ENCODE data around the gene DUSP19. TPM values are rescaled to one million over a fixed set of nuclear protein-coding genes. Genes with fewer than 3 reads are reported as not detected.

DUSP19 gene
- total and polyA plus RNA-seq, 3 experiments from 2014 or later, result 0.76 to 3.6 (median 3.5) TPM

- H3K4me3 Mint-ChIP-seq, result no peak overlapping the region
- POLR2A ChIA-PET, result no interaction called here
- Histone ChIP-seq H3K4me1 (ENCODE audit: insufficient read depth, low read length) (no peaks in the 10 kb centered on the region), H3K27me3 (ENCODE audit: insufficient read depth, low read length, poor library complexity, severe bottlenecking) (no peaks in the 10 kb centered on the region), H3K27ac (ENCODE audit: low read depth, low read length) (no peak overlapping the region), H3K9me3 (ENCODE audit: low read length) (no peaks in the 10 kb centered on the region), H3K36me3 (ENCODE audit: insufficient read depth, low read length) (no peaks in the 10 kb centered on the region), H3K4me3 (ENCODE audit: low read length) (no peak overlapping the region)
- H3K9me3 Mint-ChIP-seq, result no peaks in the 10 kb centered on the region
- no peaks in the 10 kb centered on the region for H3K4me1 Mint-ChIP-seq
- no peak for DNase-seq
- peaks cover 15 to 55% of the 10 kb centered on the region in 2 donors for H3K27me3 Mint-ChIP-seq
- CTCF ChIA-PET, result no interaction called here
- H3K27ac Mint-ChIP-seq, result no peak overlapping the region
- H3K36me3 Mint-ChIP-seq, result no peaks in the 10 kb centered on the region
Measured at GRCh38 chr2:183057333-183057985, 21.1 kb upstream of the DUSP19 start.

DNA sequence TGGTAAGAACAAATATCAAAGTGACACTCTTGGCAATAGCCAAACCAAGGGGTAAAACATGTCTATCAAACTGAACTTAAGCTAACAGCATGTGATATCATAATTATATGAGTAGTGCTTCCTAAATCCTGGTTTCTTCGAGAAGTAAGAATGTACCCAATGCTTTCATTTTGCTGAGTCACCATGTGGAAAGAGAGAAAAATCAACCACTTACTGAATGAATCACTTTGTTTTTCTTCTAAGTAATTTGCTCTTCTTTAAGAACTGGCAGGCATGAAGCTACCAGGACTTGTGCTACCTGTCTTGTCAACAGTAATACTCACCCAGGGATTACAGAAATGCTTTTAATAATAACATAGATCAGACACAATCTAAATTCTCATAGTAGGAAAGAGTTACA, 19.0 kb upstream of the DUSP19 start:
- CTCF ChIA-PET, result no interaction called here

DNA sequence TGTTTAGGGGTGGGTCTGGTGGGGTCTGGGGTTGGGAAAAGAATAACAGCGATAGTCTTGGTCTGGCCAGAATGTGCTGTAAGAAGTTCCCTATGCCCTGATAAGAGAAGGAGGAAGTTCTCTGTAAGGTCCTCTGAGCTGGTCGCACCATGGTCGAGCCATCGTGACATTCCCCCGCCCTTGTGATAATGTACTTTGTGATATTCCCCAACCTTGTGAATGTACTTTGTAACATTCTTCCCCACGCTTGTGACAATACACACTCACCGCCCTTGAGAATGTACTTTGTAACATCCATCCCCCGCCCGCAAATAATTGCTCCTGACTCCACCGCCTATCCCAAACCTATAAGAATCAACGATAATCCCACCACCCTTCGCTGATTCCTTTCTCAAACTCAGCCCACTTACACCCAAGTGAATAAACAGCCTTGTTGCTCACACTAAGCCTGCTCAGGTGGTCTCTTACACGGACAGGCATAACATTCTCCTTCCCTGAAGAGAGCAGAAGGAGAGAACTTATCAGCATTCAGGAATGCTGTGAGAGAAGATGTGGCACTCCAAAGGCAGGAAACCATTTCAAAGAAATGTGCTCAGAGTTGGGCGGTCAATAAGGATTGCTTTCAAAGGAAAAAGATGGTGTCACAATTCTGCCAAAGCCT, 17.8 kb upstream of the DUSP19 start:
- DNase-seq, result no peak
- Histone ChIP-seq H3K4me3 (ENCODE audit: low read length) (no peak overlapping the region), H3K4me1 (ENCODE audit: insufficient read depth, low read length) (no peaks in the 10 kb centered on the region), H3K27ac (ENCODE audit: low read depth, low read length) (no peak overlapping the region), H3K9me3 (ENCODE audit: low read length) (no peaks in the 10 kb centered on the region), H3K36me3 (ENCODE audit: insufficient read depth, low read length) (no peaks in the 10 kb centered on the region), H3K27me3 (ENCODE audit: insufficient read depth, low read length, poor library complexity, severe bottlenecking) (no peaks in the 10 kb centered on the region)
- no peaks in the 10 kb centered on the region for H3K9me3 Mint-ChIP-seq
- H3K27me3 Mint-ChIP-seq, result peaks cover 16 to 52% of the 10 kb centered on the region in 2 donors
- ChIA-PET CTCF (no interaction called here), POLR2A (no interaction called here)
- no peaks in the 10 kb centered on the region for H3K4me1 Mint-ChIP-seq
- H3K36me3 Mint-ChIP-seq, result no peaks in the 10 kb centered on the region
- no peak overlapping the region for H3K4me3 Mint-ChIP-seq
- H3K27ac Mint-ChIP-seq, result no peak overlapping the region

More for the DNA sequence above, 19.0 kb upstream of the DUSP19 start:
- Histone ChIP-seq H3K4me1 (ENCODE audit: insufficient read depth, low read length) (no peaks in the 10 kb centered on the region), H3K27ac (ENCODE audit: low read depth, low read length) (no peak overlapping the region), H3K36me3 (ENCODE audit: insufficient read depth, low read length) (no peaks in the 10 kb centered on the region), H3K27me3 (ENCODE audit: insufficient read depth, low read length, poor library complexity, severe bottlenecking) (no peaks in the 10 kb centered on the region), H3K9me3 (ENCODE audit: low read length) (no peaks in the 10 kb centered on the region), H3K4me3 (ENCODE audit: low read length) (no peak overlapping the region)
- peaks cover 12 to 51% of the 10 kb centered on the region in 2 donors for H3K27me3 Mint-ChIP-seq
- DNase-seq, result no peak
- POLR2A ChIA-PET, result no interaction called here
- no peaks in the 10 kb centered on the region for H3K9me3 Mint-ChIP-seq
- H3K4me1 Mint-ChIP-seq, result no peaks in the 10 kb centered on the region
- H3K36me3 Mint-ChIP-seq, result no peaks in the 10 kb centered on the region
- no peak overlapping the region for H3K27ac Mint-ChIP-seq
- H3K4me3 Mint-ChIP-seq, result no peak overlapping the region

DNA sequence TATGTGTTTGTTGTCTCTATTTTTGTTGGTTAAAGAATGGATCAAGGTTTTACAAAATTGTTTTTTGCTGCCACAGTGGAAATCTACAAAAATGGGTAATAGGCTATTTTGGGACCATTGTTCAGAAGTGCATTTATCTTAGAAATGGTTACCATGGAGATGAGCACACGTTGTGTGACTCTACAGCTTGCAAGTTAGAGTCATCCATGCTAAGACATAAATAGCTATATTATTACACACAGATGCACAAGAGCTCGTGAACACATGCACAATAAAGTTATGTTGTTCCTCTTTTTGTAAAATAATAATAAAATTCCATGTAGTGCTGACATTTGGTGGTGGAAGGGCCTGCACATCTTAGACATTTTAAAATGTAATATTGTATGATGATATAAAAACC, 15.5 kb upstream of the DUSP19 start:
- no peak overlapping the region for H3K27ac ChIP-seq (ENCODE audit: low read depth, low read length)
- H3K4me1 Mint-ChIP-seq, result no peaks in the 10 kb centered on the region
- H3K4me3 ChIP-seq (ENCODE audit: low read length), result no peak overlapping the region
- H3K4me1 ChIP-seq (ENCODE audit: insufficient read depth, low read length), result no peaks in the 10 kb centered on the region
- no peaks in the 10 kb centered on the region for H3K9me3 ChIP-seq (ENCODE audit: low read length)
- CTCF ChIA-PET, result no interaction called here
- no peaks in the 10 kb centered on the region for H3K9me3 Mint-ChIP-seq
- peaks cover 20 to 52% of the 10 kb centered on the region in 2 donors for H3K27me3 Mint-ChIP-seq
- DNase-seq, result no peak
- H3K36me3 Mint-ChIP-seq, result no peaks in the 10 kb centered on the region
- H3K27ac Mint-ChIP-seq, result no peak overlapping the region
- POLR2A ChIA-PET, result no interaction called here
- H3K27me3 ChIP-seq (ENCODE audit: insufficient read depth, low read length, poor library complexity, severe bottlenecking), result no peaks in the 10 kb centered on the region
- no peaks in the 10 kb centered on the region for H3K36me3 ChIP-seq (ENCODE audit: insufficient read depth, low read length)
- no peak overlapping the region for H3K4me3 Mint-ChIP-seq

GRCh38 chr2:183068561-183068960, 10.0 kb upstream of the DUSP19 start:
- ChIA-PET POLR2A (no interaction called here), CTCF (interaction anchor here (1.1 kb wide), 1 partner anchor 39 kb away, joined by 3 read pairs; no protein-coding TSS in a partner anchor)
- H3K27ac Mint-ChIP-seq, result no peak overlapping the region
- no peaks in the 10 kb centered on the region for H3K9me3 ChIP-seq (ENCODE audit: low read length)
- no peak overlapping the region for H3K27ac ChIP-seq (ENCODE audit: low read depth, low read length)
- no peaks in the 10 kb centered on the region for H3K4me1 Mint-ChIP-seq
- H3K36me3 Mint-ChIP-seq, result no peaks in the 10 kb centered on the region
- no peaks in the 10 kb centered on the region for H3K4me1 ChIP-seq (ENCODE audit: insufficient read depth, low read length)
- peaks cover 22 to 39% of the 10 kb centered on the region in 2 donors for H3K27me3 Mint-ChIP-seq
- no peak overlapping the region for H3K4me3 ChIP-seq (ENCODE audit: low read length)
- DNase-seq, result no peak
- peak overlapping the region in 1 of 7 donors; percentile 44 for H3K4me3 Mint-ChIP-seq
- no peaks in the 10 kb centered on the region for H3K27me3 ChIP-seq (ENCODE audit: insufficient read depth, low read length, poor library complexity, severe bottlenecking)
- no peaks in the 10 kb centered on the region for H3K36me3 ChIP-seq (ENCODE audit: insufficient read depth, low read length)
- H3K9me3 Mint-ChIP-seq, result no peaks in the 10 kb centered on the region

DNA sequence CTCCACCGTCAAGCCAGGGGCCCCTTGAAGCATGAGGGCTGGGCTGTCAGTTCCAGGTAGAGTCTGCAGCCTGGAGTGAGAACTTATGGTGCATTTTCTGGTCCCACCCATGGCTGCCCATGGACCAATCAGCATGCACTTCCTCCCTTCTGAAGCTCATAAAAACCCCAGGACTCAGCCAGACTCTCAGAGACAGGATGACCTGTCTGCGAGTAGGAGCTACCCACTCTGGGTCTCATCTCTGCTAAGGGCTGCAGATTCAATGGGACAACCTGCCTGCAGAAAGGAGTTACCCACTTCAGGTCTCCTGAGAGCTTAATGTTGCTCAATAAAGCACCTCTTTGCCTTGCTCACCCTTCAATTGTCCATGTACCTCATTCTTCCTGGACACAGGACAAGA, 9.4 kb upstream of the DUSP19 start:
- Mint-ChIP-seq H3K9me3 (no peaks in the 10 kb centered on the region), H3K36me3 (no peaks in the 10 kb centered on the region), H3K4me3 (no peak overlapping the region), H3K4me1 (no peaks in the 10 kb centered on the region), H3K27ac (no peak overlapping the region), H3K27me3 (peaks cover 22 to 36% of the 10 kb centered on the region in 2 donors)
- ChIA-PET POLR2A (no interaction called here), CTCF (interaction anchor here (0.9 kb wide), 1 partner anchor 14 kb away, joined by 4 read pairs; no protein-coding TSS in a partner anchor)
- H3K9me3 ChIP-seq (ENCODE audit: low read length), result no peaks in the 10 kb centered on the region
- no peak for DNase-seq
- H3K36me3 ChIP-seq (ENCODE audit: insufficient read depth, low read length), result no peaks in the 10 kb centered on the region
- no peaks in the 10 kb centered on the region for H3K4me1 ChIP-seq (ENCODE audit: insufficient read depth, low read length)
- no peak overlapping the region for H3K27ac ChIP-seq (ENCODE audit: low read depth, low read length)
- H3K27me3 ChIP-seq (ENCODE audit: insufficient read depth, low read length, poor library complexity, severe bottlenecking), result no peaks in the 10 kb centered on the region
- no peak overlapping the region for H3K4me3 ChIP-seq (ENCODE audit: low read length)

- DNase-seq, result no peak
- H3K27ac ChIP-seq (ENCODE audit: low read depth, low read length), result no peak overlapping the region
- H3K9me3 ChIP-seq (ENCODE audit: low read length), result no peaks in the 10 kb centered on the region
- H3K27ac Mint-ChIP-seq, result no peak overlapping the region
- no peak overlapping the region for H3K4me3 ChIP-seq (ENCODE audit: low read length)
- H3K4me1 Mint-ChIP-seq, result no peaks in the 10 kb centered on the region
- H3K4me3 Mint-ChIP-seq, result no peak overlapping the region
- H3K9me3 Mint-ChIP-seq, result no peaks in the 10 kb centered on the region
- H3K36me3 Mint-ChIP-seq, result no peaks in the 10 kb centered on the region
- H3K36me3 ChIP-seq (ENCODE audit: insufficient read depth, low read length), result no peaks in the 10 kb centered on the region
- CTCF ChIA-PET, result interaction anchor here (1.3 kb wide), 1 partner anchor 8 kb away, joined by 4 read pairs; no protein-coding TSS in a partner anchor
- H3K27me3 ChIP-seq (ENCODE audit: insufficient read depth, low read length, poor library complexity, severe bottlenecking), result no peaks in the 10 kb centered on the region
- H3K27me3 Mint-ChIP-seq, result peaks cover 18 to 31% of the 10 kb centered on the region in 2 donors
- POLR2A ChIA-PET, result no interaction called here
- H3K4me1 ChIP-seq (ENCODE audit: insufficient read depth, low read length), result no peaks in the 10 kb centered on the region
Measured at GRCh38 chr2:183070942-183071844, 7.4 kb upstream of the DUSP19 start.

DNA sequence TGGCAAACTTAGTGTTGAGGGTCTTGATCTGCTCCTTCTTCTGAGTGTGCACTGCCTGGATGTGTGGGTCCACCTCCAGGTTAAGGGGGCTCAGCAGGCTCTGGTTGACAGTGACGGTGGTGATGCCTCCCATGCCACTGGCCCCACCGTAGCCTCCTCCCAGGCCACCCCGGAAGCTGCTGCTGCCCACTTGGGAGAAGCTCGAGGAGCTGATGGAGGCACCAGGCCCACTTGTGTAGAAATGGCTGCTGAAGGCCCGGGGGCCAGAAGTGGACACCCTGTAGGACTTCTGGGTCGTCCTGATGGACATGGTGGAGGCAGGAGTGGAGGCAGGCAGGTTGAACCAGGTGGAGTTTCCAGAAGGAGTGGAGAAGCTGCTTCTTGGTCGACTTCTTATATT, 6.4 kb upstream of the DUSP19 start:
- Histone ChIP-seq H3K4me1 (ENCODE audit: insufficient read depth, low read length) (no peaks in the 10 kb centered on the region), H3K27me3 (ENCODE audit: insufficient read depth, low read length, poor library complexity, severe bottlenecking) (no peaks in the 10 kb centered on the region), H3K27ac (ENCODE audit: low read depth, low read length) (no peak overlapping the region), H3K4me3 (ENCODE audit: low read length) (no peak overlapping the region), H3K36me3 (ENCODE audit: insufficient read depth, low read length) (no peaks in the 10 kb centered on the region), H3K9me3 (ENCODE audit: low read length) (no peaks in the 10 kb centered on the region)
- Mint-ChIP-seq H3K27me3 (peaks cover 13 to 25% of the 10 kb centered on the region in 2 donors), H3K9me3 (no peaks in the 10 kb centered on the region), H3K4me3 (no peak overlapping the region), H3K27ac (no peak overlapping the region), H3K4me1 (no peaks in the 10 kb centered on the region), H3K36me3 (no peaks in the 10 kb centered on the region)
- ChIA-PET CTCF (no interaction called here), POLR2A (no interaction called here)
- DNase-seq, result no peak
